Endometrial microvascular endothelial cells (primary cell): Measurements from ENCODE around the gene FBXL4. TPM values are rescaled to one million over a fixed set of nuclear protein-coding genes. Genes with fewer than 3 reads are reported as not detected.

ENCODE experiments used
- in situ Hi-C: cut with HindIII; loops from 2 replicates; pipeline ENCODE4 v1.10.0; 2017; ENCODE audit warnings: low sequenced_read_pairs, low pct_unique_long_range_greater_than_20kb; ENCODE audit errors: inconsistent ontology term
- total RNA-seq: library from RNA; depleted of rRNA; stranded (reverse); fragments of >200 nt; gene quantifications from one replicate; pipeline ENCODE4 v1.2.3, GENCODE V29; 2015; ENCODE audit errors: inconsistent ontology term

The FBXL4 gene
- total RNA-seq, 1 donor from 2014 or later, result 9.7 TPM

DNA sequence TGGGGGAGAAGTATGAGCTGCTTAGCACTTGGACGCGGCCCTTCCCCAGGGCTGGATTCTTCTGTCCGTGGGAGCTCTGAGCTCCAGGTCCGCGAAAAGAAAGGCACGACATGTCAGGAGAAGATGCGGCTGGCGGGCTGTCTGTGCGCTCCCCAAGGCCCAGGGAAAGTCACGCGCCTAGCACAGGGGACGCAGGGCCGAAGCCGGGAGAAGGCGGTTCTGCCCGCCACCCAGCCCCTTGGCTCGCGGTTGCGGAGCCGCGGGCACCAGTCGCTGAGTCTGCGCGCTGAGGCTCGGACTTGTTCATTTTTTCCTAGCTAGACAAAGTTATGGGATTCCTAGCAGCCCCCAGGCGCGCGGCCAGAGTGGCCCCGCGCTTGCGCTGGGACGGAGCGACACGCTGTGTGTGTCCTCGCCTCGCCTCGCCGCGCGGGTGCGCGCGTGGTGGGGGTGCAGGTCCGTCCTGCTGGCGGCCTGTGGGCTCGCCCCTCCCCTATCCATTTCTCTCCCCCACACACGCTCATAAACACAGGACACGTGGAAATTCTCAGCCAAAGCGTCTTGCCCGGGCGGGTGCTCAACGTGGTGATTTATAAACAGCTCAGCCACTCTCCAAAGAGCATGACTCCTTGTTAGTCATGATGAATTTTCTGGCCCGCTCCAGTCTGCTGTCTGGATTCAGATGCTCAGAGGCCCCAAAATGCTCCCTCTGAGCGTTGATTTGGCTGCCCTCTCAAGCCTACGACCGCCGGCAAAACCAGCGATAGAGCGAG is 115.3 kb downstream of the FBXL4 start:
- in situ Hi-C loops, result no loop called here

DNA sequence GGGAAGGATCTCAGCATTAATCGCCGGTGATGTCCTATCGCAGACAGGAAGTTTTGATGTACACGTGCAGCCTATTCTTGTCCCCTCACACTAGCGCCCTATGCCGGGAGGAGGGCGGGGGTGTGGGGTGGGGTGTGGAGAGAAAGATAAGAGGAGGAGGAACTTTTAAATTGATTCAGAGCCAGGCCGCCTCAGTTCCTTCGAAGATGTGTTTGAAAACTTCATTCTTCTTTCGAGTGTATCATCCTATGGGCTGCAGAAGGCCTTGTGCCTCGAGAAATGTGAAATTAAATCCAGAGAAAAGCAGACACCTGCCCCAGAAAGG is 115.8 kb downstream of the FBXL4 start:
- in situ Hi-C loops, result no loop called here

- in situ Hi-C loops, result no loop called here
These were observed 116.4 kb downstream of the FBXL4 start for GRCh38 chr6:98831057-98831958.

GRCh38 chr6:98830146-98830545 is 117.6 kb downstream of the FBXL4 start:
- in situ Hi-C loops, result no loop called here

- in situ Hi-C loops, result no loop called here
These were observed 118.8 kb downstream of the FBXL4 start for GRCh38 chr6:98828941-98829411.

DNA sequence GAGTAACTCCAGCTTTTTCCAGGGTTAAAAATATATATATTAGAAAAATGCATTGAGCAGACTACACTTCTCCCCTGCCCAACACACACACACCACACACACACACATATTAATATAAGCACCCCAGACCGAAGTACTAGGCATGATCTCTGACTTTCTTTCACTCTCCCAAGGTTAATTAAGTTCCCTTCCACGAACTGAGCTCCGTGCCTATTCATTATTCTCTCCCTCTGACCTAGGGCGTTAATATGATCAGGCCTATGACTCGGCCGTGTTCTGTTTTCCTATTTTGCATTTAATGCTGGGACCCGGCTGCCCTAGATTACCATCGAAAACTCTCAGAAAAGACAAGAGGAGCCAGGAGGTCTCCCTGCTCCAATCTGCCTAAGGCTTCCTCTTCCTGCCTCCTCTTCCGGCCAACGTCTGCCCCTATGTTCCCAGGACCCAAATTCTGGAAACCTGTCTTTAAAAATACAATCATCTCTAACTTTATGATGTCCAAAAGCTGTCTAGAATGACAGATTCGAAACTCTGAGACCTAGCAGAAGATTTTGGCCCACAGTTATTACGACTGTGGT is 119.4 kb downstream of the FBXL4 start:
- in situ Hi-C loops, result no loop called here

DNA sequence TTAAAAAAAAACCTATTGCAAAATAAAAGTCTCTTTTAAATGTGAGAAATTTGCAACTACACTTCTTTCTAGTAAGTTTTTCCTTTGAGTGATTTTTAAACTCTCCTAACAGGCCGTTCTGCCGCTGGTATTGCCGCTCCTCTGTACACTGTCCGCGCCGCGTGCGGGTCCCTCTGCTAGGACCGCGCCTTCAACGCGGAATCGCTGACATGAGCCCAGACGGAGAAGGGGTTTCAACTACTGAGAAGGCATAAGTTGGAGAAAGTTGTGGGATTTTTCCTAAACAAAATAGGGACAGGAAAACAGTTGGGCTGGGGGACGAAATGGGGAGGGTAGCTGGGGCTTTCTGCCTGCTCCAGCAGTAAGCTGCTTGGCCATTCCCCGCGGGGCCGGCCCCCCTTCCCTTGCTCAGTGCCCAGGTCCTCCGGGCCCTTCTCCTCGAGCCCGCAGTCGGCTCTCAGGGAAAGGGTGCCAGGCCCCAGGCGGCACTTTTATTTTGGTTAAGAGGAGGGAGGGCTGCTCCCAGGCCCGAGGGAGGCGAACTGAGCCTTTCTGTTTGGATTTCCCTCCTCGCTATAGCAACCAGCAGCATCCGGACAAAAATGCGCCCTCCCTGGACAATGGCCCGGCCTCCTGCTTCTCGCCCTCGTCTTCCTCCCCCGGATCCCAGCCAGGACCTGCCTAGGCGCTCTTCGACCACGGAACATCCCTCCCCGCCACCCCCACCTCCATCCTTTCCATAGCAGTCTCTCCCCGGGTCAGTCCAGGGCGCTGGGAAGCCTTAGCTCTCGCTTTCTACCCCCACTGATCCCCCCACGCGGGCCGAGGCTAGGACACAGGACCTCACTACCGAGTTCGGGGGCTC is 120.2 kb downstream of the FBXL4 start:
- in situ Hi-C loops, result no loop called here

DNA sequence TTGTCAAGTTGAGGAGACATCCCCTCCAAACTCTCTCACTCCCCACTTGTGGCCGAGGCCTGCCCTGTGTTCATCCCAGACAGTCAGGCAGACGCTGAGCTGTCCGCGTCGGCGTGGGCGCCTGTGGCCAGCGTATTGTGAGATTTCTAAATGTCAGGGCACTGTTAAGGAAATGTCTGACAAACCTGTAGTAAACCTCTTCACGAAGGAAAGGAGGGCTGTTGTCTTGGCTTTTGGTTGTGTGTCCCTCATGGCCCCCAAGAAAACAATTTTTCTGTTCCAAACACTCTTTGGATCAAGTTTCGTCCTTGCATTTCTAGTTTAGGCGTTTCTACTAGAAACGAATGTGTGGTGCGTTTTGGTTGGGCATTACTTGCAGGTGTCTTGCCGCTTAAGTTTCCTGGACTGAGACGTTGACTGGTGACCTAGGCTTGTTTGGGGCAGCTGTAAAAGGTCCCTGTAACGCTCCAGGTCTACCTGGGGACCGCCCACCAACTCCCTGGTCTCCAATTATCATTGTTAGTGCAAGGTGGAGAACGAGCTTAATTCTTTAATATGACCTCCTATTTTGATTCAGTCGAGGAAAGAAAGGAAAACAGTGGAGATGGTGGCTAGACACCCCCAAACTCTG is 122.0 kb downstream of the FBXL4 start:
- in situ Hi-C loops, result no loop called here

GRCh38 chr6:98824902-98825599 is 122.7 kb downstream of the FBXL4 start:
- in situ Hi-C loops, result no loop called here

DNA sequence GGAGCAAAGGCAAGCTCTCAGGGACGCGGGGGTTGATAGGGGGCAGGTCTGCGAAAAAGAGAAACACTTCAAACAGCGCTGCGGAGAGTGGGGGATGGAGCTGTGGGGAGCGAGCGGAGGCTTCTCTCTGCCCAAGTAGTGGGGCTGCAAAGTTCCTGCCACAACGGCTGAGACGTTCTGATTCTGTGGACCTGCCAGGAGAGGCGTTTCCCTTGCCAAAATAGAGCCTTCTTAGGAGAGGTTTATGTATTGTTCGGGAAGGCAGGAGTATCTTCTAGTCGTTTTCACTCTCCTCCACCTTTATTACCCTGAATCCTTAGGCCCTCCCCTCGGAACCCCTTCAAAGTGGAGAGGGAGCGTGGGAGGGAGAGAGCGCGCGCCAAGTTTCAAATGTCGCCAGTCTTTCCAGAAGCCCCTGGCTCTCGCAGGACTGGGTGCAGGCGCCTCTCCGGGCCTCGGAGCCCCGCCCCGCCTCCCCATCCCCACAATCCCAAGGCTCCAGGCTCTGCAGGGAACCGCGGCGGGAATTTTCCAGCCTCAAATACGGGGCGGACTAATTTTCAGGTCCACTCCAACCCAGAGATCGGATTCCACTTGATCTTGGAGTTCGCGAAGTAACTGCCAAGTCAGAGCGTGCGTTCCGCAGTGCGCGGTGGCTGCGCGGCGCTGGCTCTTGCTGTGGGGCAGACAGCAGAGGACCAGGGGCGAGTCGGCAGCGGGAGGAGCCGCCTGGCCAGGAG is 123.4 kb downstream of the FBXL4 start:
- in situ Hi-C loops, result no loop called here

- in situ Hi-C loops, result no loop called here
These were observed 124.2 kb downstream of the FBXL4 start for GRCh38 chr6:98823428-98824161.

- in situ Hi-C loops, result no loop called here
These were observed 125.9 kb downstream of the FBXL4 start for GRCh38 chr6:98821756-98822405.
